Prostate gland (tissue), 2 donors: ENCODE results near the gene RARB. TPM values are rescaled to one million over a fixed set of nuclear protein-coding genes. Genes with fewer than 3 reads are reported as not detected.

ENCODE experiments used
- DNase-seq: peaks from one replicate; pipeline ENCODE4 v3.0.0-alpha.2; 2019; ENCODE audit warnings: low spot score
- H3K27ac ChIP-seq, 2 donors: fragments of 200-600 bp; sonication (generic); 2 replicates each; pipeline ENCODE4 v1.5.1; 2017 to 2019
- H3K27me3 ChIP-seq: fragments of 200-600 bp; sonication (generic); replicated peaks from 2 replicates; pipeline ENCODE4 v1.5.1; 2019; ENCODE audit not compliant: insufficient read depth
- H3K36me3 ChIP-seq, 2 donors: fragments of 200-600 bp; sonication (generic); 1 replicate in 1 of 2; 2 replicates in 1 of 2; pipeline versions ENCODE4 v1.5.1 to v1.8.1; 2017 to 2019
- H3K4me1 ChIP-seq: fragments of 200-600 bp; sonication (generic); replicated peaks from 2 replicates; pipeline ENCODE4 v1.5.1; 2019
- H3K4me3 ChIP-seq, 2 donors: fragments of 200-600 bp; sonication (generic); 2 replicates each; pipeline ENCODE4 v1.5.1; 2017 to 2019
- H3K9me3 ChIP-seq: fragments of 200-600 bp; sonication (generic); 2 replicates; pipeline ENCODE4 v1.5.1; 2017
- POLR2A ChIP-seq: fragments of 450-650 bp; IDR thresholded peaks from one replicate; pipeline ENCODE4 v1.6.1; 2016; ENCODE audit warnings: antibody characterized with exemption, mild to moderate bottlenecking
- POLR2AphosphoS5 ChIP-seq: sonication (generic); formaldehyde crosslinking; IDR thresholded peaks from one replicate; pipeline ENCODE4 v1.6.1; 2017; ENCODE audit warnings: antibody characterized with exemption
- WGBS: methylation state at CpG from one replicate; pipeline ENCODE4 v1.1.5; 2018; 5-methylcytosine and 5-hydroxymethylcytosine counted together
- intact Hi-C: fragments of 100-400 bp; cut with DNase I; formaldehyde crosslinking; loops from one replicate; pipeline ENCODE4 v1.14.2; 2022
- total RNA-seq, 2 donors: library from RNA; depleted of rRNA; stranded (reverse); fragments of >200 nt; gene quantifications; one replicate each; pipeline ENCODE4 v1.1.0, GENCODE V29; 2016
- TF ChIP-seq, protein P1 (sequence below), 4 experiments: fragments of 200-600 bp in 2 of 4; fragments of 450-650 bp in 2 of 4; sonication (generic) in 2 of 4; IDR thresholded peaks; 1 replicate in 3 of 4; 2 replicates in 1 of 4; pipeline ENCODE4 v1.5.1; 2016 to 2019; ENCODE audit warnings: antibody characterized with exemption in 4 of 4, mild to moderate bottlenecking in 2 of 4, moderate library complexity in 2 of 4

Gene RARB
- total RNA-seq, 2 donors from 2014 or later, result 4.4 to 17.2 TPM

DNA sequence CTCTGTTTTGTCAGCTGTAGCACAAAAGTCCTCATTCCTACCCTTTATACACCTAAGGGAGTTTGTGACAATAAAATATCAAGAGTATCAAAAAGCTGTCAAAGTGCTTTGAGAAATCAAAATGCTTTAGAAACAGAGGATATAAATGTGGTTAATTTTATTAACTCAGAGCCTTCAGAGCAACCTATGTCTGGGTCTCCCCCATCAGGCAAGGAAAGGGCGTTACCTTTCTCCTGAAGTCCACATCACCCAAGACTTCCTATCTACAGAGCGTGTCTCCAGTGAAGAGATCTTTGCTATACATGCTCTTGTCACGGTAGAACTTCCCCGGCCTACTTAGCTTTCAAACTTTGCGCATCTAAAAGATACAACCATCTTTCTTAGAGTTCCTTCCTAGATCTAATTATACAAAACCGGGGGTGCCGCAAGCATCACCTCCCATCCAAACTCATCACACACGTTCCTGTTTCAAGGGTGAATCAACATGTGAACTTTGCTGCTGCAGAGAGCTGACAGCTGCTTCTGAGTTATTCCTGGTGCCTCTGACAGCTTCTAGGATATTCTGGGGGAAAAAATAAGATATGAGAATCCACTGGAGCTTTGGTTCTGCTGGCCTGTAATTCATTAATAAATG lies 93.0 kb downstream of the RARB start:
- Histone ChIP-seq H3K27ac (no peak overlapping the region), H3K4me3 (no peak overlapping the region), H3K9me3 (no peaks in the 10 kb centered on the region), H3K27me3 (no peaks in the 10 kb centered on the region), H3K4me1 (no peaks in the 10 kb centered on the region), H3K36me3 (no peaks in the 10 kb centered on the region)
- DNase-seq, result no peak
- intact Hi-C loops, result no loop called here
- 93% methylated on average over 8 of the region's 8 CpGs for WGBS
- TF ChIP-seq, protein P1, sequence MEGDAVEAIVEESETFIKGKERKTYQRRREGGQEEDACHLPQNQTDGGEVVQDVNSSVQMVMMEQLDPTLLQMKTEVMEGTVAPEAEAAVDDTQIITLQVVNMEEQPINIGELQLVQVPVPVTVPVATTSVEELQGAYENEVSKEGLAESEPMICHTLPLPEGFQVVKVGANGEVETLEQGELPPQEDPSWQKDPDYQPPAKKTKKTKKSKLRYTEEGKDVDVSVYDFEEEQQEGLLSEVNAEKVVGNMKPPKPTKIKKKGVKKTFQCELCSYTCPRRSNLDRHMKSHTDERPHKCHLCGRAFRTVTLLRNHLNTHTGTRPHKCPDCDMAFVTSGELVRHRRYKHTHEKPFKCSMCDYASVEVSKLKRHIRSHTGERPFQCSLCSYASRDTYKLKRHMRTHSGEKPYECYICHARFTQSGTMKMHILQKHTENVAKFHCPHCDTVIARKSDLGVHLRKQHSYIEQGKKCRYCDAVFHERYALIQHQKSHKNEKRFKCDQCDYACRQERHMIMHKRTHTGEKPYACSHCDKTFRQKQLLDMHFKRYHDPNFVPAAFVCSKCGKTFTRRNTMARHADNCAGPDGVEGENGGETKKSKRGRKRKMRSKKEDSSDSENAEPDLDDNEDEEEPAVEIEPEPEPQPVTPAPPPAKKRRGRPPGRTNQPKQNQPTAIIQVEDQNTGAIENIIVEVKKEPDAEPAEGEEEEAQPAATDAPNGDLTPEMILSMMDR (IDR thresholded peaks at IDR 0.05), result no peak
- no peak for TF ChIP-seq POLR2AphosphoS5
- no peak for TF ChIP-seq POLR2A

DNA sequence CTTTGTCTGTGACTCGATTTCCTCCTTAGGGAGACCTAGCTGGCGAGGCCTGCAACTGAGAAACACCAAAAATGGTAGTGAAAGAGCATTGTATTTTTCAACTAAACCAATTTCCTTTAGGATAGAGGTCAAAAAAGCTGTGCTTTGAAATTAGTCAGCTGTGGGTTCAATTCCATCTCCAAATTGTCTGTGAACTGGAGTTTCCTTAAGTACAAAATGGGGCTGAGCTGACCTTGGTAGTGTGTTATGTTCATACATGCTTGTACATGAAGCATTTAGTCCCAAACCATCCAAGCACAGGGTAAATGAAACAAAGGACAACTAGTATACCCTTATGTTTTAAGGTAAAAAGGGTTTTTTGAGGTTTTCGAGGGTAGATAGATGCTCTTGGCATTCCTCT lies 99.3 kb downstream of the RARB start:
- intact Hi-C loops, result no loop called here
- no peak for DNase-seq
- H3K36me3 ChIP-seq, result no peaks in the 10 kb centered on the region
- no peaks in the 10 kb centered on the region for H3K27me3 ChIP-seq
- no peaks in the 10 kb centered on the region for H3K9me3 ChIP-seq
- no peaks in the 10 kb centered on the region for H3K4me1 ChIP-seq
- H3K27ac ChIP-seq, result no peak overlapping the region
- TF ChIP-seq POLR2A (no peak), POLR2AphosphoS5 (no peak)
- TF ChIP-seq, protein P1 (IDR thresholded peaks at IDR 0.05), result no peak
- 84% methylated on average over 3 of the region's 3 CpGs for WGBS
- no peak overlapping the region for H3K4me3 ChIP-seq

DNA sequence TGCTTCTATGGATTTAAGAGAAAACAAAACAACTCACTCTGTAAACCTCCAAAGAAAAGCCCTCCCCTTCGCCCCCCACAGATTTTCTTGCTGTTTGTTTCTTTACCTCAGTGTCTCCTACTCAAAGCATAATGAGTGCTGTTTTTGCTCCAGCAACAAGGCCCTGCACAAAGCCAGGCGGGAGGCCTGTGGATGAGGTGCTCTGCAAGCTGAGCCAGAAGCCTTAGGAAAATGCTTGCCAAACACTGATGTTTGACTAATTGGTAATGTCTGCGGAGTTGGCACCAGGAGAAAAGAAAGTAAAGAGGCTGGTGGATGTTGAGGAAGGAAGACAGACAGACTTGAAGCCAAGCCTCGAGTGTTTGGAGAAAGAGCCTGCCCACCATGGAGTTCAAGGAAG lies 99.7 kb downstream of the RARB start:
- Histone ChIP-seq H3K9me3 (no peaks in the 10 kb centered on the region), H3K36me3 (no peaks in the 10 kb centered on the region), H3K27ac (no peak overlapping the region), H3K4me1 (no peaks in the 10 kb centered on the region), H3K27me3 (no peaks in the 10 kb centered on the region), H3K4me3 (no peak overlapping the region)
- intact Hi-C loops, result no loop called here
- TF ChIP-seq, protein P1 (IDR thresholded peaks at IDR 0.05), result no peak
- TF ChIP-seq POLR2AphosphoS5, result no peak
- no peak for TF ChIP-seq POLR2A
- DNase-seq, result no peak
- 48% methylated on average over 4 of the region's 4 CpGs for WGBS

DNA sequence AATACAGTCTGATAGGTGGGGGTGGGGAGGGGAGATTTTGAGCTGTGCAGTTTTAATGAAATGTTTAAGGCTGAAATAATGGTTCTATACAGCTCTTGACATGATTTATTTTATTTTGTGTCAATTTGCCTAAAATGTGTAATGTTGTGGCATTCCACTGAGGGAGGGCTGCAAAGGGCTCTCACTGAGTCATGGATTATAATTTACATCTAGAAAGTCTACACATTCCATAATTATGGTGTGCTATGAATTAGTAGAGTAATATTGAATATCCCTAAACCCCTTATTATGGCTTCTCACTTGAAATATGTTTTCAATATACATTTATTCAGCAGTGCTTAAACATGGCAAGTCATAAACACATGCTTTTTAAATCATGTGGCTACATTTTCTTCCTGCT lies 103.9 kb downstream of the RARB start:
- DNase-seq, result no peak
- TF ChIP-seq, protein P1 (IDR thresholded peaks at IDR 0.05), result no peak
- no peak for TF ChIP-seq POLR2AphosphoS5
- TF ChIP-seq POLR2A, result no peak
- Histone ChIP-seq H3K27me3 (no peaks in the 10 kb centered on the region), H3K27ac (no peak overlapping the region), H3K4me3 (no peak overlapping the region), H3K4me1 (no peaks in the 10 kb centered on the region), H3K36me3 (no peaks in the 10 kb centered on the region), H3K9me3 (no peaks in the 10 kb centered on the region)
- intact Hi-C loops, result no loop called here

DNA sequence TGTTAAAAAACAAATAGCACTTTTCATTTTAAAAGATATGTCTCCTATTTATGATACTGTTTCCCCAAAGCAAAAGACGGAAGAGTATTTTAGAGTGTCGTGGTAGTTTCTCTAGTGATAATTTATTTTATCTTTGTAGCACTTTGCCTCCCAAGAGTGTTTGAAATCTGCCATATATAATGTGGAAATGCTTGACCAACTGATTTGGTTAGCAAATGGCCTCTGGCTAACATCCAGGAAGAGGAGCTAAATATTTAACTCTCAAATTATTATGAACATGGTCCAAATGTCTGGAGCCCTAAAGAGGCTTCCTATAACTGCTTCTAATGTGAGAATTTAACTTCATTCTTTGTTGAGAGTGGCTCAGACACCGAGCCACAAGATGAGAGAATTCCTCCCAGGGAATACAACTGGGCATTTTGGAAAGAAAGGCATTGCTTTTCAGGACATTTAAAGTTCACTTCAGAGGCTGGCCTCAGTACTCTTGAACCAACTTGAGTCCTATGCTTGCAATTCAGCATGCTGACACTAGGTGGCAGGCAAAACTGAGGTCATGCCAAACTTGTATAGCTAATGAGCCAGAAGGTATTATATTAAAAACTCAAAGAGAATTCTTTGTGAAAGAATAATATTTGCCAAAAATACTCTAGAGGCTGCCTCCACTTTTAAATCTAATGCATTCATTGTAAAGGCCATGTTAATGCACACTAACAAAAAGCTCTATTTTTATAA lies 104.5 kb downstream of the RARB start:
- Histone ChIP-seq H3K27ac (no peak overlapping the region), H3K4me3 (no peak overlapping the region), H3K9me3 (no peaks in the 10 kb centered on the region), H3K36me3 (no peaks in the 10 kb centered on the region), H3K27me3 (no peaks in the 10 kb centered on the region), H3K4me1 (no peaks in the 10 kb centered on the region)
- intact Hi-C loops, result no loop called here
- TF ChIP-seq POLR2A (no peak), POLR2AphosphoS5 (no peak)
- TF ChIP-seq, protein P1 (IDR thresholded peaks at IDR 0.05), result peak in 1 of 4 experiments; percentile 19
- DNase-seq, result no peak
- 90% methylated on average over 3 of the region's 3 CpGs for WGBS
